HepG2 (cell line): ENCODE data around the gene PDP2. TPM values are rescaled to one million over a fixed set of nuclear protein-coding genes. Genes with fewer than 3 reads are reported as not detected.

Experiments used
- ATAC-seq: fragments of 200-7000 bp; cut with Tn5 transposase; 3 replicates; pipeline ENCODE4 v1.9.1; 2020; ENCODE audit warnings: mild to moderate bottlenecking, moderate library complexity
- BruUV-seq: library from RNA; stranded (reverse); fragments of 400-500 nt; replicated peaks from 2 replicates; lab custom pipeline; 2021; lab: Mats Ljungman, UMichigan
- CTCF ChIA-PET: fragments of 300-600 bp; formaldehyde crosslinking; extraction: SDS; loops from one replicate; lab custom pipeline; 2021; ENCODE audit warnings: low total read pairs, inconsistent platforms, low intra/inter-chr PET ratio; lab: Yijun Ruan, JAX
- POLR2A ChIA-PET: fragments of 350-600 bp; sonication (Branson Sonifier 250); formaldehyde crosslinking; loops from one replicate; lab custom pipeline; 2020; ENCODE audit warnings: antibody characterized with exemption, inconsistent platforms; lab: Yijun Ruan, JAX
- DNase-seq: peaks from one replicate; pipeline ENCODE4 v3.0.0-alpha.2; 2015; ENCODE audit warnings: low spot score
- FAIRE-seq: peaks from 3 replicates; lab custom pipeline; 2011; peaks lifted over from hg19 to GRCh38; lab: Jason Lieb, UNC
- H2AFZ ChIP-seq: one replicate; pipeline ENCODE4 v1.6.1; 2011; ENCODE audit warnings: low read length, inconsistent platforms
- H3K27ac ChIP-seq: fragments of 300-600 bp; 3 replicates; pipeline ENCODE4 v1.8.0; 2011; ENCODE audit warnings: mixed run types, mild to moderate bottlenecking, mixed read lengths, low read length, inconsistent platforms; ENCODE audit not compliant: insufficient read depth; ENCODE audit errors: extremely low read length
- H3K27me3 ChIP-seq, 2 experiments: fragments of 200-600 bp in 1 of 2; 2 replicates in 1 of 2; 3 replicates in 1 of 2; pipeline versions ENCODE4 v1.6.0 to v1.8.0; 2011; ENCODE audit warnings: low read length in 2 of 2, mild to moderate bottlenecking in 2 of 2, moderate library complexity in 2 of 2, inconsistent platforms in 1 of 2; ENCODE audit not compliant: insufficient read depth in 2 of 2, control insufficient read depth in 1 of 2
- H3K36me3 ChIP-seq, 2 experiments: fragments of 200-600 bp in 1 of 2; replicated peaks in 1 of 2; 2 replicates in 1 of 2; 3 replicates in 1 of 2; pipeline versions ENCODE4 v1.5.1 to v1.8.0; 2011; ENCODE audit warnings: low read length in 2 of 2, inconsistent platforms in 1 of 2; ENCODE audit not compliant: insufficient read depth in 2 of 2, control insufficient read depth in 1 of 2
- H3K4me1 ChIP-seq: 2 replicates; pipeline ENCODE4 v1.5.1; 2012; ENCODE audit warnings: low read length, inconsistent platforms; ENCODE audit not compliant: insufficient read depth
- H3K4me2 ChIP-seq: 2 replicates; pipeline ENCODE4 v1.6.0; 2011; ENCODE audit warnings: low read depth, low read length, inconsistent platforms
- H3K4me3 ChIP-seq, 3 experiments: fragments of 200-600 bp in 1 of 3; sonication (generic), shearing (Covaris generic) in 1 of 3; replicated peaks in 1 of 3; 2 replicates each; pipeline ENCODE4 v1.5.1; 2011 to 2016; ENCODE audit warnings: low read length in 3 of 3, inconsistent platforms in 2 of 3, low read depth in 2 of 3, mild to moderate bottlenecking in 2 of 3, control low read depth in 1 of 3, mixed read lengths in 1 of 3; ENCODE audit not compliant: insufficient read depth in 1 of 3
- H3K79me2 ChIP-seq: one replicate; pipeline ENCODE4 v1.6.1; 2011; ENCODE audit warnings: low read length, inconsistent platforms; ENCODE audit not compliant: insufficient read depth
- H3K9ac ChIP-seq: 2 replicates; pipeline ENCODE4 v1.6.0; 2011; ENCODE audit warnings: mild to moderate bottlenecking, low read depth, low read length, inconsistent platforms; ENCODE audit not compliant: insufficient read depth
- H3K9me3 ChIP-seq: 2 replicates; pipeline ENCODE4 v1.5.1; 2012; ENCODE audit warnings: mild to moderate bottlenecking, low read length
- H4K20me1 ChIP-seq: 2 replicates; pipeline ENCODE4 v1.6.0; 2011; ENCODE audit warnings: inconsistent platforms, mild to moderate bottlenecking, low read length, moderate library complexity; ENCODE audit not compliant: insufficient read depth
- BCL6 ChIP-seq: IDR thresholded peaks from 2 replicates; pipeline ENCODE4 v1.6.1; 2016; ENCODE audit warnings: missing genetic modification reagents, missing compliant biosample characterization
- HES4 ChIP-seq: sonication (generic); formaldehyde crosslinking; IDR thresholded peaks from 2 replicates; pipeline ENCODE4 v1.9.0; 2021; ENCODE audit warnings: mild to moderate bottlenecking, missing genetic modification reagents, borderline replicate concordance
- HMG20A ChIP-seq: IDR thresholded peaks from 2 replicates; pipeline ENCODE4 v1.6.1; 2016; ENCODE audit warnings: borderline replicate concordance
- HNF4A ChIP-seq: sonication (generic); formaldehyde crosslinking; IDR thresholded peaks from 2 replicates; pipeline ENCODE4 v1.4.0; 2020; ENCODE audit warnings: missing genetic modification reagents
- HNRNPH1 ChIP-seq: fragments of 200-400 bp; formaldehyde crosslinking; optimal IDR thresholded peaks from 2 replicates; pipeline ENCODE3; 2017; ENCODE audit warnings: mild to moderate bottlenecking, low read depth, low read length
- WIZ ChIP-seq: sonication (generic); formaldehyde crosslinking; IDR thresholded peaks from 2 replicates; pipeline ENCODE4 v1.5.1; 2020; ENCODE audit warnings: mild to moderate bottlenecking, missing genetic modification reagents
- ZFP82 ChIP-seq: sonication (generic); formaldehyde crosslinking; IDR thresholded peaks from 2 replicates; pipeline ENCODE4 v1.5.1; 2020; ENCODE audit warnings: mild to moderate bottlenecking, missing genetic modification reagents, borderline replicate concordance
- ZNF333 ChIP-seq: sonication (generic); formaldehyde crosslinking; IDR thresholded peaks from 2 replicates; pipeline ENCODE4 v1.4.0; 2020; ENCODE audit warnings: mild to moderate bottlenecking, missing genetic modification reagents, borderline replicate concordance
- ZNF615 ChIP-seq: sonication (generic); formaldehyde crosslinking; IDR thresholded peaks from 2 replicates; pipeline ENCODE4 v1.5.0; 2020; ENCODE audit warnings: mild to moderate bottlenecking, missing genetic modification reagents, borderline replicate concordance
- ZNF616 ChIP-seq: sonication (generic); formaldehyde crosslinking; IDR thresholded peaks from 2 replicates; pipeline ENCODE4 v1.5.0; 2020; ENCODE audit warnings: low read depth, mild to moderate bottlenecking, missing genetic modification reagents
- ZNF619 ChIP-seq: sonication (generic); formaldehyde crosslinking; IDR thresholded peaks from 2 replicates; pipeline ENCODE4 v1.4.0; 2020; ENCODE audit warnings: mild to moderate bottlenecking, missing genetic modification reagents
- ZNF674 ChIP-seq: sonication (generic); formaldehyde crosslinking; IDR thresholded peaks from 2 replicates; pipeline ENCODE4 v1.5.0; 2020; ENCODE audit warnings: low read depth, mild to moderate bottlenecking, missing genetic modification reagents
- WGBS: methylation state at CpG from one replicate; pipeline ENCODE4 v1.1.6; 2017; ENCODE audit warnings: low lambda C conversion rate; 5-methylcytosine and 5-hydroxymethylcytosine counted together
- in situ Hi-C: cut with HindIII; loops from 2 replicates; pipeline ENCODE4 v1.10.0; 2017; ENCODE audit warnings: low pct_unique_long_range_greater_than_20kb; ENCODE audit not compliant: extremely low pct_ligation_motif_present
- intact Hi-C: fragments of 100-400 bp; cut with micrococcal nuclease; formaldehyde crosslinking; loops from one replicate; pipeline ENCODE4 v1.10.0; 2022; ENCODE audit not compliant: unreplicated experiment
- polyA plus RNA-seq, 8 experiments: library from polyadenylated mRNA; depleted of rRNA in 3 of 8; stranded (reverse) in 7 of 8; unstranded in 1 of 8; fragments of >200 nt; fragmentation: Illumina TruSeq in 4 of 8; extraction: Trizol in 4 of 8; gene quantifications; 2 replicates each; pipeline versions ENCODE4 v1.2.1 to v1.2.3, GENCODE V29; 2011 to 2016; ENCODE audit warnings: low read depth in 4 of 8, missing spikeins in 1 of 8, mixed read lengths in 1 of 8; ENCODE audit not compliant: insufficient read depth in 1 of 8
- total RNA-seq, 5 experiments: library from RNA; depleted of rRNA; stranded (reverse); fragments of >200 nt; fragmentation: Illumina TruSeq; extraction: Trizol; gene quantifications; 2 replicates each; pipeline ENCODE4 v1.2.3, GENCODE V29; 2016; ENCODE audit warnings: low read depth in 1 of 5

The PDP2 gene
- total and polyA plus RNA-seq, 2 of the 13 experiments (the other 11 are each of a cell fraction or from before 2014, with no cell fraction given) = 12.8 to 15.8 TPM

- TF ChIP-seq BCL6 = no peak
- no peak for TF ChIP-seq HNF4A (CRISPR knock-in tag)
- no peak for TF ChIP-seq HMG20A (CRISPR knock-in tag)
- no peak for TF ChIP-seq WIZ (CRISPR knock-in tag)
Measured at GRCh38 chr16:66888647-66889615, 8.6 kb downstream of the PDP2 start (continued).

DNA sequence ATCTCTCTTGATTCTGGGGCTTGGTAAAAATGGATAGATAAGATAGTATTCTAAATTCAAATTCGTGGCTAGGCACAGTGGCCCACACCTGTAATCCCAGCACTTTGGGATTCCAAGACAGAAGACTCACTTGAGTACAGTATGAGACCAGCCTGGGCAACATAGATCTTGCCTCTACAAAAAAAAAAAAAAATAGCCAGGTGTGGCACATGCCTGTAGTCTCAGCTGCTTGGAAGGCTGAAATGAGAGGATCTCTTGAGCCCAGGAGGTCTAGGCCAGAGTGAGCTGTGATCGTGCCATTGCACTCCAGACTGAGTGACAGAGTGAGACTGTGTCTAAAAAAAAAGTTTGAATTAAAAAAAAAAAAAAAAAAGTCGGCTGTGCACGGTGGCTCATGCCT lies 9.3 kb downstream of the PDP2 start:
- H3K36me3 ChIP-seq = peaks cover 14 to 28% of the 10 kb centered on the region in 2 experiments
- peaks cover 21% of the 10 kb centered on the region for H3K4me1 ChIP-seq
- H3K27ac ChIP-seq = no peak overlapping the region
- ChIA-PET CTCF (no interaction called here), POLR2A (interaction anchor here (4.0 kb wide), 1 partner anchor 9 kb away, joined by 15 read pairs; the partner anchor contains the start of gene PDP2)
- FAIRE-seq = no peak
- H2AFZ ChIP-seq = no peak overlapping the region
- TF ChIP-seq ZNF674 (CRISPR knock-in tag) (no peak), ZNF615 (CRISPR knock-in tag) (no peak), ZNF333 (CRISPR knock-in tag) (no peak), ZNF619 (CRISPR knock-in tag) (no peak), ZNF616 (CRISPR knock-in tag) (no peak), HES4 (CRISPR knock-in tag) (no peak), ZFP82 (CRISPR knock-in tag) (no peak), HNRNPH1 (no peak)
- H3K27me3 ChIP-seq = no peaks in the 10 kb centered on the region
- H3K9me3 ChIP-seq = no peaks in the 10 kb centered on the region
- intact Hi-C loops (loop anchor here (10.0 kb wide), 1 partner anchor 265 kb away; the partner anchor contains the start of genes B3GNT9, FBXL8 and TRADD), in situ Hi-C loops (no loop called here)
- WGBS = 89% methylated on average over 4 of the region's 4 CpGs
- no peaks in the 10 kb centered on the region for H4K20me1 ChIP-seq
- H3K9ac ChIP-seq = no peak overlapping the region
- no peak overlapping the region for H3K4me3 ChIP-seq
- BruUV-seq = no TSS peak
- peaks cover 6% of the 10 kb centered on the region for H3K79me2 ChIP-seq
- DNase-seq = no peak
- no peak overlapping the region for H3K4me2 ChIP-seq
- ATAC-seq = no peak
